UCSD-AML1 (cell line): ENCODE data around the gene ST6GAL1.
A peak's percentile ranks its signal among the peaks of the same experiment; 100 is the strongest.

ENCODE experiments used
- DNase-seq: peaks from one replicate; lab custom pipeline; 2025; ENCODE audit not compliant: unreplicated experiment; lab: John Stamatoyannopoulos, UW

The ST6GAL1 gene

DNA sequence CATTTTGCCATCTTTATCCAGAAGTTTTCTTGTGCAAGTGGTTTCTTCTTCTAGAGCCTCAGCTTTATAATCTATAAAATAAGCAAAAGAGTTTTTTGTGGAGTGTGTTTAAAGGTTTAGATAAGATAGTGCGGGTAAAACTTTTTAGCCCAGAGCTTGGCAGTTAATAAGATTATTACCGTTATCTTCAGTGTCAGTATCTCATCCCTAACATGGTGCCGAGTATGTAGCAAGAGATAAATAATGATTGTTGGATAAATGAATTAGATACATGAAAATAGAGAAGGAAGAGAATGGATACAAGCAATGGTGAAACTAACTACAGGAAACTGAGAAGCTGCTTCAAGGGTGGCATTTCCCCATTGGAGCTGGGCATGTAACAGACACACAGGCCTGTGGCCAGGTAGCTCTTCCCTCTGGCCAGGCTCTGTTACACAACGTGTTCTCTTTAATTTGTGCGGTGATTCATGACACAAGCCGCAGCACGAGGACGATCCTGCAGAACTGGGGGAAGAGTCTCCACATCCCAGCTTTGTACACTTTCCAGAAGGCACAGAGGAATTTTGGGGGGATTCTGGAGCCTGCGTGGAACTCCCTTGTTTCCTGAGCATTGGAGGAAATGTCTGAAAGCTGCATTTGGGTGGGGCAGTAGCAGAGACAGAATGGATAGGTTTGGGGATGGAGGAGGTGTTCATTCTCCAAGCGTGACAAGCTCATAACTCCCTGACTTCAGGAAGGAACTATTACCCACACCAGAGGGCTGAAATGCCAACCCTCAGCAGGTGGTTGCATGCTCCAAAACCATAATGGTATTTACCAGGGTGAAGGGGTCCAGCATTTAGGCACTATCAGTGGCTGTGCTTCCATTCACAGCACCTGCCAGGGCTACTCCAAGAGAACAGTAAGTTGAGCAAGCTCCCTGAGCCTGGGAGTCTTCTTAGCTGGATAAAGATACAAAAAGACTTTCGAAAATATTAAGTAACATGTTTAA, 14.2 kb upstream of the ST6GAL1 start:
- no peak for DNase-seq

DNA sequence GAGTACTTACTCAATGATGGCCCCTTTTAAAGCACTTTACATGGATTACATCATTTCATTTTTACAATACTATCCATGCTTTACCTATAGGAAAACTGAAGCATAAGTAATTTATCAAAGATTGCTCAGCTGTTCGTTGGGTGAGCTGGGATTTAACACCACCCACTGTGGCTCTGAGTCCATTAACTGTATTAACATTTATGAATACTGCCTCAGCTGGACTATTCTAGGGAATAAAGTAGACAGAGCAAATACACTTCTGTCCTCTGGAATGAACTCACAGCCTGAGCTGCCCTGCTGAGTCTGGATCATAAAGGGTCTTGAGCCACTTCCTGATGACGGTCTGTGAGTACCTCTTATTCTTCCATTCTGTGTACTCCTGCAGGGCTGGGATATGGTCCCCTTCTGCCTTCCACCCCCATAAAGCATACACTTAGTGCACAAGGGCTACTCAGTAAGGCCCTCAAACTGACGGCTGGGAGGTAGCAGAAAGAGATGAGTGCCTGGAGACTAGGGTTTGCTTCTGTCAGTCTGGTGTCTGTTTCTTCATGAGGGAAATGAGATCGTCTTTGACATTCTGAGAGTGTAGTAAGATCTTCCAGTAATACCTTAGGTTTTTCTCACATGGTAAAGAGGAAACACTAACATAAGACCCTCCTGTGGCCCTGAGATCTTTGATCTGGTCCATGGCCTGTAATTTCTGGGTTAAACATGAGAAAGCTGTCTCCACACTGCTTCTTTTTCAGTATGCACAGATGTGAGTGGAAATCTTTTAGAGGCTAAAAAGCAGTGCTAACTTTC, 12.6 kb upstream of the ST6GAL1 start:
- DNase-seq, result no peak

DNA sequence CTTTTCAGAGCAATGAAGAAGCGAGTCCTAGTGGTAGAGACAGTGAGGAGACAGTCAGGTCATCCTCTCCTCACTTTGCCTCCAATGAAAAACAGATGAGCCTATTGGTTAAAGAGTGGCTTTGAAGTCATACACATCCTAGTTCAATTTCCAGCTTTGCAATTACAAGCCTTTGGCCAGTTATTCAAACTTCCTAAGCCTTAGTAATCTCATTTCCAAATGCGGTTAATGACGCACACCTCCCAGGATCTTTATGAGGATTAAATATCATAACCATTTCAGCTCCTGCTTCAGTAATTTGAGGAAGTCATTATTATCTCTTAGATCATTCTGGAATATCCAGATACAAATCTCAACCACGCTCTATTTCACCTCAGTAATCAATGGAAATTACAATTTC, 10.0 kb upstream of the ST6GAL1 start:
- no peak for DNase-seq

DNA sequence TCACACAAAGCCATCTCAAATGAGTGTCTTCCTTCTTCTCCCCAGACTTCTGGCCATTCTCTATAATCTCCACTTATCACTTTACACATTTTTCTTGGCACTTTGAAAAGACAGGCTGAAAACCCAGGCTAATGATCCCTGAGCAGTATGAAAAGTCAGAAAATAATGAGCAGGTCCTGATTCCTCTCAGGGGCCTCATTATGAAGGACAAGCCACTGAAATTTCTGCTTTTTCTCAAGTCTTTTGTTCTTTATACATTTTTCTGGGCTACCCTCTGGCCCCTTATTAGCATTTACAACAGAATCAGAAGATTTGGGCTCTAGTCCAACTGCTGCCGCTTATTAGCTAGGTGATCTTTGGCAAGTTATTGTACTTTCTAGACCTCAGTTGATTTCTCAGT, 9.5 kb upstream of the ST6GAL1 start:
- no peak for DNase-seq

DNA sequence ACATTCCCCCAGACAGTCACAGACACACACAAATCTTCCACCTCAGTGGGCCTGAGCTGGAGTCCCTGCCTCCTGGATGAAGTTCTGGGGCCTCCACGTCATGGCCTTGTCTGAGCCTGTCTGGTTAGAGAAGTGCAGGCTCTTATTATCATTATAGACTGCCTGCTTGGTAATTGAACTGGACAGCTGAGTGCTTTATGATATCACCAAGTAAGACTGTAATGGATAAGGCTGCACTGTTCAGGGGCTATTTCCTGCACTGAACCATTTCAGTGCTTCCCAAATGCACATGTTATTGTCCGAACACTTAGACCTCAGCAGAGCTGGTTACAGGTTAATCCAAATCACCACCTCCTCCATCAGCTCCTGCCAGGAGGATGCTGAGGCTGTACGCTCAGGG, 8.7 kb upstream of the ST6GAL1 start:
- no peak for DNase-seq

DNA sequence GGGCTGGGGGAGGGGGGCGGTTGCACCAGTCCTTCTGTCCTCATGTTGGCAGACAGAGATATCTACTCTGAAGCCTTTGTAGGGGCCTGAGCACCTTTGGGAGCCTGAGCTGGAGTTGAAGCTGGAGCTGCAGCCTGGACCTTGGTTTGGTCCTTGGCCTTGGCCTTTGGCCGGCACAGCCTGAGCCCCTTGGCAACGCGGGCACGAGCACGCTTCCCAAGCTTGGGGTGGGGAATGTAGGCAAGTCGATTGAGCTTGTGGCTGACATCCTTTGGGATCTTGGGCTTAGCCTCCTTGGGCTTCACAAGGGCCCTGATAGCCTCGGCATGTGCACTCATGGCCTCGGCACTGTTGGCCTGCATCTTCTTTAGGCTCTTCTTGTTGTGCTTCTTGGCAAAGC, 8.1 kb upstream of the ST6GAL1 start:
- no peak for DNase-seq

DNA sequence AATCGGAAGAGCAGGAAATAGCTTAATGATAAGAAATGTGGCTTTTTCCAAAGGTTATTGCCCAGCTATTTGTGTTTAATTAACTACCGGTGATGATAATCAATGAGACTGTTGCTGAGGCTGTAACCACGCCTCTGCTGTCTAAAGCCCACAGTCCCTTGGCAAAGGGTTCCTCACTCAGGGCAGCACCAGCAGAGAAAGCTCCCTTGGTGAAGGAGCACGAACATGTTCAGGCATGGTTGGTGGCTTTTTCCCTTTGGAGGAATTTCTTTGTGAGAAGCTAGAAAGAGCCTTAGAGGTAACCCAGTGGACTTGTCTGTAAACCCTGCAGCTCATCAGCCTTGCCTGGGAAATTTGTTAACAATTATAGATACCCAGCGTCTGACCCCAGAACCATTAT, 7.5 kb upstream of the ST6GAL1 start:
- DNase-seq, result no peak

DNA sequence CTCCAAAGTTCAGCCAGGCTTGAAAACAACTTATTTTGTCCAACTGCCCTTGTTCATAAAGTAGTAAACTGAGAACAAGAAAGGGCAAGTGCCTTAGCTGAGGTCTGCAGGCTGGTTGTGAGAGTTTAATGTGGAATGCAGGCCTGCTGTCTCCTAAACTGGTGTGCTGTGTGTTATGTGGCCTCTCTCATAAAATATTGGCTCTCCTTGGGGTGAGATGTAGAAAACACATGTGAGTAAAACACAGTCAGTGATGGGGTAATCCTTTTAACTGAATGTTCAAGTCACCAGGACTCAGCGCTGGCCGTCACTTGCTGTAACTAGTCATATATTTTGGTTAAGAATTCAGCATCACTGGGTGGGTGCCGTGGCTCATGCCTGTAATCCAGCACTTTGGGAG, 7.1 kb upstream of the ST6GAL1 start:
- no peak for DNase-seq

DNA sequence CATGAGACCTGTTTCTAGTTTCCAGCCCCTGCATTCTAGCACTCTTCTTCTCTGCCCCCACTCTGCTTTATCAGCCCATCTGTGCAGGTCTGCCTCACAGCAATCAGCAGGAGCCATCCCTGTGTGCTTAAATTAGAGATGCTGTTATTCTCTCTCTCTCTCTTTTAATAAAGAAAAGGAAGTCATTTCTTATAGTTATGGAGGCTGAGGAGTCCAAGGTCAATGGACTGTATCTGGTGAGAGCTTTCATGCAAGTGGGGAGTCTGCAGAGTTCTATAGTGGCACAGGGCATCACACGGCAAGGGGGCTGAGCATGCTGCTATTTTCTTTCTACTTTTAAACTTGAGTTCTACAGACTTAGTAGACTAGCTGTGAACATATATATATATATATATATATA, 4.5 kb upstream of the ST6GAL1 start:
- DNase-seq, result no peak

DNA sequence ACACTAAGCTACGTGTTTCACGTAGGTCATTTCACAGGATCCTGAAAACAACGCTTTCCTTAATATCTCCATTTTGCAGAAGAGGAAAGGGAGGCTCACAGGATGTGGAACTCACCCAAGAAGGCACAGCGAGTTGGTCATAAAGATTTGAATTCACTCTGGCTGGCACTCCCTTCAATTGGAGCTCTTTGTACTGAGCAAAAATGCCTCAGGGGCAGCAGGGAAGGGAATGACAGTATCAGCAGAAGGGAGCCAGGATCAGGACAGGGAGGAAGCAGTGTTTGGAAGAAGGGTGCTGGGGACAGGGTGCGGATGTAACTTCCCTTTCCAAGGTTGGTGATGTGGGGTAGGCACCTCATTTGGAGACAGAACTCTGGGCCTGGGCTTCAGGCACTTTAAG, 1.1 kb upstream of the ST6GAL1 start:
- no peak for DNase-seq

DNA sequence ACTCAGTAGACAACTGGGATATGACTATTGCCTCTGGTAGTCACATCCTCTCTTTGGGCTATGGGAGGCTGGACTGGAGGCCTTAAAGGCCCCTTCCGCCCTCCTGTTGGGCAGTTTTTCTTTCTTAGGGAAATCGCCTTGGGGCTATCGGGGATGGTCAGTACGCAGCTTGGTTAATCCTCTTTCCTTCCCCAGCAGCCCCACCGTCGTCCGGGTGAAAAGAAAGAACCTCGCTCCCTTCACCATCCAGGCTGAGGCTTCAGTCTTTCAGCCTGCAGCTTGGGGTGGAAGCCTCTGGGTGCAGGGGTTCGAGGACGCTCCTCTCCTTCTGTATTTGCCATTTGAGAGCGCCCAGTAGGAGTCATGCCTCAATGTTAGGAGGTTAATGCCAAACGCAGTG, 641 bp upstream of the ST6GAL1 start:
- DNase-seq, result no peak

DNA sequence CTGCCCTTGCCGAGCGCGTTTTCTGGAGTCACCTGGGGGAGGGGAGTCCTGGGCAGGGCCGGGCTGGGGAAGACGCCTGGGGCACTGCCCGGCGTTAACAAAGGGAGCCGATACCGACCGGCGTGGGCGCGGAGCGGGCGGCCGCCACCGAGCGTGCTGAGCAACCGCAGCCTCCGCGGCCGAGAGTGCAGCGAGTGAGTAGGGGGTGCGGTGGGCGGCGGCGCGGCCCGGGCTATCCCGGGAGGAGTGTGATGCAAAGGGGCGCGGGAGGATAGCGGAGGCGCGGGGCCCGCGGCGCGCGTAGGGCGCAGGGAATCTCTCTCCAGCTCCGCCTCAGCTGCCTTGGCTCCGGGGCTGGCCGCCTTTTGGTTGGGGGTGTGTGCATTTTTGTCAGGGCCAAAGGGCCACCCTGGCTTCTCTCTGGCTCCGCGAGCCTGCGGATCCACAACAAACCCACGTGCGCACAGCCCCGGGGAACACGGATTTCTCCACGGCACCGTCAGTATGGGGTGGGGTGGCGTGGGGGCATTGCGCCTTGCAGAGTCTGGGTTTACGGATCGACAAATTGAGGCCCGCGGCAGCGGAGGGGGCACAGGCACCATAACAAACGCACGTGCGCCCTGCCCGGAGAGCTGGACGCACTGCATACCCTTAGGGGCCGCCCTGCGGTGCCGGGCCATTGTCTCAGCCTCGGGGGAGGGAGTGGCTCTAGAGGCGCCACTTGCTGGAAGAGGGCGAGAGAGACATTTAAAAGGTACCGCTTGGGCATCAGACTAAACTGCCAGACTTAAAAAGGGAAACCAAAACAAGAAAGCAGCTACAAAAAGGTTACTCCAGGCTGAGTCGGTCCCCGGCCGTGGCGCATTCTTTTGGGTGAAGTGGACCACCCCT, 560 bp downstream of the ST6GAL1 start:
- DNase-seq, result peak; percentile 79

DNA sequence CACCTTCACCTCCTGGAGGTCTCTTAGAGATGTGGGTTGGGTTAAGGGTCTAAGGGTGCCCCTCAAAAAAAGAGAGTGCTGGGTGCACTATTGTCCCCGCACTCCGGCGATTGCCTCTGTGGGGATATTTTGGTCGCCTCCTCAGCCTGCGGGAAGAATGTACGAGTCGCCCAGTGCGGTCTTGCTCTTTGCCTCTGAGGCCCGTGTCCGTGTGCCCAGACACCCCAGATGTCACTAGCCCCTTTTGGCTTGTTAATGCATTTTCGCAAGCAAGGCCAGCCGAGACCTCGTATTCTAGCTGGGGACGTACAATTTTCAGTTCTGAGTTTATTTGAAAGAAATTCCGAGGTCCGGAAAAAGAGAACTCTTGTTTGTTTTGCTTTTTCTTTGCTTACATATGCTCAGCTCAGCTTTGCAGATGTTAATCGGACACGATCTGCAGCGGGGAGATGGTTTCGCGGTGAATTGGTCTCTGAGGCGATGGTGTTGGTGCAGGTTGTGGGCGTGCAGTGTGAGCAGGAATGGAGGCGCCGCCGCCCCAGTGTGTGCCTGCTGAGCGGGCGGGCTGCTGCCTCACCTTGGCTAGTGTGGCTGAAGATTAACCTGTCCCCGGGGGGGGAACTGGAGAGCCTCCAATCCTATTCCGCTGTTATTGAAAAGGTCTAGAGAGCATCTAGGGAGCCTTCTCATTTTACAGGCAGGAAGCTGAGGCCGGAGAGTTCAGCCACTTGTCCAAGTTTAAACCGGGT, 1.4 kb downstream of the ST6GAL1 start:
- peak; percentile 34 for DNase-seq

DNA sequence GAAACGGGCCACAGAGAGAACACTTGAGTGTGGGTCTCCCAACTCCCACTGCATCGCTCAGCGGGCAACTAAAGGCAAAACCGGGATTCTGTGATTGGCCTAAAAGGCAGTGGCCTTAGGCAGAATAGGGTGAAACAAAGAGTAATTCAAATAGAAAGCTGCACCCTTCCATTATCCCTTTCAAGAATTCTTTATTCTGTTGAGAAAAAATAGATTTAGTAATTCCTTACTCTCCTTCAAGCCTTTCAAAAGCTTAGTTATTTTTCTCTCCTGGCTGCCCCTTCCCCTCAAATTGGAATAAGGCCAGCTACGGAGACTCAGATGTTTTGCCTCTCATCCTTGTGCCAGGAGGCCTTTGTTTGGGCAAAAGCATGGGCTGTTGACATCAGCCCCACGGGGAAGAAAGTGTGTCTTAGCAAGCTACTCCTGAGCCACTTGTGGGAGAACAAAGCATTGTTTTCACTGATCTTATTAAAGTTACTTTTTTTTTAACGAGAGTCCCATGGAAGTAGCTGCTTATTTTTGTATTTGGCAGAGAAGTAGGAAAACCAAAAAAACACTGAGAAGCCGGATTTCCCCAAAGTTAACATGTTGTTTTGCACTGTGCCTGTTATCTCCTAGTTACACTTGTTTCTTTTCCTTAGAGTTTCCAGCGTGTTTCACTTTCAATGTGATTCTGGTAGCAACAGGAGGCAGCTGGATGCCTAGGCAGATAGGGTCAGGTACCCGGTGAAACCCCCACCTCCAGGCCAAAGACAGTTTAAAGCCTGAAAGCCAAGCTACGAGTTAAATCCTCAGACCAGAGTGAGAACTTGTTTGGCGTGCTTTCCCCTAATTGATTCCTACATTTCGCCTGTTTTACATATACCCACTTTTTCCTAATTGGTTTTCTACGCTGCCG, 2.2 kb downstream of the ST6GAL1 start:
- no peak for DNase-seq

DNA sequence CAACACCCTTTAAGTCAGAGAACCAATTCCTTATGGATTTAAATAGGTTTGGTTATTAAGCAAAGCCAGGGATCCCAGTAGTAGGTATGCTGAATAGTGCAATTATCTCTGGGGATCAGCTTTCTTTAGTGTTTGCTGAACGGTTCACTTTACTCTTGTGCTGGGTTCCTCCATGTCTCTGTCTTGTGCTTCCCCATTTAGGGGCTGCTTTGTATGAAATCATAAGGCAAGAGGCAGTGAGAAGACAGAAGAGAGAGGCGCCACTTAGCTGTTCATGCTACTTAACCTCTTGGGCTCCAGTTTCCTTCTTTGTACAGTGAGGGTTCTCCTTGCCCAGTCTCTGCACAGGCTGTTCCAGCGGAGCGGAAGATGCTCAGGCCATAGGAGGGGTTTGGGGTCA, 3.5 kb downstream of the ST6GAL1 start:
- no peak for DNase-seq

DNA sequence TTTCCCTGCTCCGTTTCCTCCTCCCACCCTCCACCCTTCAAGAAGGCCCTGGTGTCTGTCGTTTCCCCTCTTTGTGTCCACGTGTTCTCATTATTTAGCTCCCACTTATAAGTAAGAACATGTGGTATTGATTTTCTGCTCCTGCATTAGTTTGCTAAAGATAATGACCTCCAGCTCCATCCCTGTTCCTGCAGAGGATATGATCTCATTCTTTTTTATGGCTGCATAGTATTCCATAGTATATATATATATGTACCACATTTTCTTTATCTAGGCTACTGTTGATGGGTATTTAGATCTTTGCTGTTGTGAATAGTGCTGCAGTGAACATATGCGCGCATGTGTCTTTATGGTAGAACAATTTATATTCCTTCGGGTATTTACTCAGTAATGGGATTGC, 4.8 kb downstream of the ST6GAL1 start:
- no peak for DNase-seq

DNA sequence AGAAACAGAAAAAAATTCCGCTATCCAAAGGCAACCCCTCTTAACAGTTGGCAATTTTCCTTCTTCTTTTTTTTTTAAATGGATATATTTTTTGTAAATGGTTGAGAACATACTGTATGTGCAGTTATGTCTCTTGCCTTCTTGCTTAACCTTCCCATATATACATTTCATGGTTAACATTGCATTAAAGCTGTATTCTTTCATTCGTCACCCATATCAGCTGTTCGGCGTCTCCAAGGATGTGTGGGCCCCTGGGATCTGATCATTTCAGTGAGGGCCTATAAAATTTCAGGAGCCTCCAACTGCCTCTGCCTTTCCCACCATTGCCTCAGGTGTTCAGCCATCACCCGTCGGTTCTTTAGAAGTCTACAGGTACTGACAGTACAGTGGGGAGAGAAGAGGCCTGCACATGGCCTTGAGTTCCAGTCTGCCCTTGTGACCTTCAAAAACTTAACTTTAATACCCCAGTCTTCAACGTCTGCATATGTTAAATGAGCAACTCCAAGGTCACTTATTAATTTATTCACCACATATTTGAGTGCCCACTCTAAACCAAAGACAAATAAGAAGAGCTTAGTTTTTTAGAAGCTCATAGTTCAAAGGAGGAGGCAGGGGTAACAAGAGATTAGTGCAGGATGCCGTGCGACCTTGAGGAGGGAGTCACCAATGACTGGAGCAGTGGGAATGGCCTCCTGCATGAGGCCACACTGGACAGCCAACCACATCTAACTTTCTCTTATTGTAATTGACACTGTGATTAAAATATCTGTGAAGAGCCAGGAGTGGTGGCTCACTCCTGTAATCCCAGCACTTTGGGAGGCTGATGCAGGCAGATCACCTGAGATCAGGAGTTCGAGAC, 6.9 kb downstream of the ST6GAL1 start:
- no peak for DNase-seq

DNA sequence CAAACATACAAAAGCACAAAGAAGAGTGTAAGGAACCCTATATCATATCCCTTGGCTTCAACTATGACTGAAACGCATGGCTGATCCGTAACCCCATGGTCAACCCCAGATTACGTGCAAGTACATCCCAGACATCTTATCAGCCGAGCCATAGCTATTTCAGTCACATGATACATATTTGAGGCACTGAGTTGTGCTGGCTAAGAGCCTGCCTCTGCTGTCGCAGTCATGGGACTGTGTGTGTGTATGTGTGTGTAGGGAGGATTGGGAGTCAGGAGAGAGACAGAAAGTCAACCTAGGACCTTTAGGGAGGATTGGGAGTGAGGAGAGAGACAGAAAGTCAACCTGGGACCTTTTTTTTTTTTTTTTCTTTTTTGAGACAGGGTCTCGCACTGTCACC, 8.4 kb downstream of the ST6GAL1 start:
- no peak for DNase-seq

DNA sequence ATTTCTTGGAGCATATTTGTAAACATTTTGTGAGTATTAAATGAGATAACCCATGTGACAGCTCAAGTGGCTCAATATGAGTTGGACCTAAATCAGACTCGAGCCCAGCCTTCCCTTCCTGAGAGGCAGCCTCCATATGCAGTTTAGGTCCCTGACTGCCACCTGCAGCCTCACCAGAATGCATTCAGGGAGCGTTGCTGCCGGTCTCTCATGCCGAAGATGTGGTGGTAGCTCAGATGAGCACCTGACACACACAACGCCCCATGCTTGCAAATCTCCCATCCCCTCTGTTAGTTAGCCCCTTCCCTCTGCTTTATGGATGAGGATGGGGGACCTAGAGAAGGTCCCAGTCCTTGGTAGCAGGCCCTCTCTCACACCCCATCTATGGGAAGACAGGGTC, 9.2 kb downstream of the ST6GAL1 start:
- DNase-seq, result no peak
